DMS53 treated with DMSO at 0.1 percent for 48 hours (cell line): ENCODE results near the gene LZIC.

Source experiments
- DNase-seq: peaks from one replicate; lab custom pipeline; 2025; ENCODE audit not compliant: unreplicated experiment; lab: John Stamatoyannopoulos, UW

The LZIC gene

DNA sequence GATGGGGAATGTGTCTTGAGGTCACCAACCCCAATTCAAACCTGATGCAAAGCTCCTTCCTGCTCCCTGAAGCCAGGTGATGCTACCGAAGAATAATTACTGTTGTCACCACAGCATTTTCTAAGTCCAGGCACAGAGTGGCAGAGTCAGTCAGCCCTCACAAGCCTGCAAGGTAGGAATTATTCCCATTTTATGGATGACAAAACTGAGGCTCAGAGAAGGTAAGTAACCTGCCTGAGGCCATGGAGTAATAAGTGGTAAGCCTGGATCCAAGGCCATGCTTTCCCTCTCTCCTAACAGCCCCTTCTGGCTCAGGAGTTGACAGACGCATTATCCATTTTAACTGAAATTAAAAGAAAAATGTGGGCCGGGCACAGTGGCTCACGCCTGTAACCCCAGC, 56.1 kb downstream of the LZIC start:
- no peak for DNase-seq

DNA sequence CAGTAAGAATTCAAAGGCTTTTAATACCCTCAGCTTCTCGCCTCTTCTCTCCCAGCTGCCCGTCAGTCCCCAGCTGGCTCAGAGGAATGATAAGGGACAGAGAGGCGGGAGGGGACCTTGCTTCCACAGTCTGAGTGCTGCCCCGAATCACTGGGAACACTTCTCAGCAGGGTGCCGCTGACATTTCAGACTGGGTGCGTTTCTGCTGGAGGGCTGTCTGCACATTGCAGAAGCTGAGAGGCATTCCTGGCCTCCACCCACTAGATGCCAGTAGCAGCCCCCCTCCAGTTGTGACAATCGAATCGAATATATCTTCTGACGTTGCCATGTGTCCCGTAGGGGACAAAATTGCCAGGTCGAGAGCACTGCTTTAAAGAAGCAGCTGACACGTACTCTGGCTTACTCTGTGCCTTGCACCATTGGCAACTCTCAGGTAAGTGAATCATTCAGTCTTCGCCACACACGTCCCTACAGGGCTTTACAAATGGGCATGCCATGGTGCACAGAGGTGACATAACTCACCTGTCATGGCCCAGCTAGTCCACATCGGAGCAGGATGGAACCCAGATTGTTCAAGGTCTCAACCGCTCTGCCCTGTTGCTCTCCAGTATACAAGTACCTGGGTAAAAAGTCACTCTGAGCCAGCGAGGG, 57.0 kb downstream of the LZIC start:
- DNase-seq = no peak

GRCh38 chr1:9884805-9885204, 58.4 kb downstream of the LZIC start:
- no peak for DNase-seq

DNA sequence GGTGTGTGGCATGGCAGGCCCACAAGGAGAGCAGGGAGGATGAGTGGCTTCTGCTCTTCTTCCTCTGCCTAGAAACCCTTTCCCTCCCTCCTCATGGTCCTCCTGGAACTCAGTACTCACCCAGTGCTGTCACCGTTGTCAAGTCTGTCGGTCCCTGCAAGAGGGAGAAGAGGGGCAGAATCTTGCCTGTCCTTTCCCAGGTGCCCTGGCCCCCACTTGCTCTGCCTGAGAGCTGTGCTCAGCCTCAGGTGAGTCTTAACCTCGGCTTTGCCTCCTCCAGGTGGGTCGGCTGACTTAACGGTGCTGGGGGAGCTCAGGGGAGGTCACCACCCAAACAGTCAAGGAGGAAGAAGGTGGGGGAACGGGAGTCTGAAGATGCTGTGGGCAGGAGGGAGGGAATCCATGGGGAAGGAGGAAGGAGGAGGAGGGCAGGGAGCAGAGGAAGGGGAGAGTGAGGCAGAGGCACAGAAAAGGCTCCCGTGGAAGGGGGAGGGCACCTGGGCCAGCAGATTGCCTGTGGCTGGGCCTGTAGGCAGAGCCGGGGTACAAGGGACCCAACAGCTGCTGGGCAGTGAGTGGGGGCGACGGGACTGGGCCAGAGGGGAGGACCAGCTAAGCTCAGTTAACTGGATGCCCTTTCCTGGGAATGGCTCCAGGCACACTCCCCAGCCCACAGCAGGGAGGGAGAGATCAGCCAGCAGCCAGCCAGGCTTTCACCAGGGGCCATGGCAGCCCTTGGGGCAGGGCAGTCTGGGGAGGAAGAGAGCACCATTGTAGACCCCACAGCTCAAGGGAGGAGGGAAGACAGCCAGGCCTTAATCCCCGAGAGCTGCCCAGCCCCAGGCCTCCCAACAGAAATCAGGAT, 59.4 kb downstream of the LZIC start:
- DNase-seq = no peak

DNA sequence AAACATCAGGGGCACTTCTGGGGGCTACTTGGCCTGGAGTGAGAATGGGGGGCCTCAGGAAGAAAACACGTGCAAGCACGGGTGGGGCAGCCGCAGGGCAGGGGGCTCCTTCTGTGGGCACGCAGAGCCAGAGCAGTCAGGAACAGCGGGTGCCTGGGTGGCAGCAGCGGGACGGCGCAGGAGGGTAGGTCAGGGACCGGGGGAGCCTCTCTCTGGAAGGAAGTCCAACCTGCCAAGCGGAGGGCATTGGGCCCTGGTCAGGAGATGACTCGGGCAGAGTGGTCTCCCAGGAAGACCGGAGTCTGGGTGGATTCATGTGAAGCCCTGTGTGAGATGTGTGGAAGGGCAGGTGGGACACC, 60.3 kb downstream of the LZIC start:
- no peak for DNase-seq

DNA sequence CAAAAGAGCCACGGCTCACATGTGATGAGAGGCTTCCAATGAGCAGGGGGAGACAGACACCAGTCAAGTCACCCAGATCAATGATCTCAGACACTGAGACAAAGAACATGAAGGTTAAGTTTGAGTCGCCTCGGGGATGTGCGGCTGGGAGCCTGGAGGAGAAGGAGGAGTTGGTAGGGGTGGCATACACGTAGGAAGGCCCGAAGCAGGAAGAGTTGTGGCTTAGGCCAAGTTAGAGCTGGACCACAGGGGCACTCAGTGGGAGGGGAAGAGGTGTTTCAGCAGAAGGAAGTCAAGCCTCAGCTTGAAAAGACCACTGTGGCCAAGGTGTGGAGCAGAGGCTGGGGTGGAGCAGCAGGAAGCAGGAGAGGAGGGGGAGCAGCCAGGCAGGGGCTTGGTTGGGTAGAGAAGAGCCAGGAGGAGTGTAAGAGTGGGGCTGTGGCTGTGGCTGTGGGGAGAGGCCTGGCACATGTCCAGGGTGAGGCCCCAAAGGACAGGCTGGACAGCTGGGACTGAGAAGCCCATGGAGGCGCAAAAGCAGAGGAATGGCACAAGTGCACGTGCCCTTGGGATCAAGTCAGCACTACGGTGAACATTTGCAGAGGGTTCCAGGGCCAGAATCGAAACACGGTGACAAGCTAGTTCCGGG, 60.8 kb downstream of the LZIC start:
- DNase-seq = no peak

DNA sequence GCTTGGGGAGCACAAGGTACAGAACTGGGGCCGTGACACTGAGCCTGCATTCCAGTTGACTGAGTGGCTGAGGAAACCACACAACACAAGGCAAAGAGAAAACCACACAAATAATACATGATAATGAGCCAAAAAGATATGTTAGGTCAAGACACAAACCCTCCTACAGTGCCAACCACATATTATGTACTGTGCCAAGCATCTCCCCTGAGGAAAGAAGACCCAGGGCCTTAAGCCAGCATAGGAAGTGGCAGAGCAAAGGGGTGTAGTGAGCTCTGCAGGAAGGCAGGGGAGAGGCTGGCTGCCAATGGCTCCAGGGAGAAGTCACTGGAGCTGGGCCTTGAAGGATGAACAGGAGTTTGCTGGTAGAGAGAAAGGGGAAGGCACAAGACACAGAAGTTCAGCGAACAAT, 61.3 kb downstream of the LZIC start:
- no peak for DNase-seq
